Breast epithelium (tissue), 4 donors: ENCODE measurements around the gene COMMD7. TPM values are rescaled to one million over a fixed set of nuclear protein-coding genes. Genes with fewer than 3 reads are reported as not detected.

Experiments
- DNase-seq, 2 donors: peaks; one replicate each; pipeline ENCODE4 v3.0.0-alpha.2; 2019; ENCODE audit warnings: low spot score in 2 of 2
- H3K27ac ChIP-seq, 2 donors: fragments of 200-600 bp; sonication (generic) in 1 of 2; one replicate each; pipeline ENCODE4 v1.5.1; 2016 to 2019; ENCODE audit warnings: mild to moderate bottlenecking in 1 of 2
- H3K27me3 ChIP-seq, 2 donors: fragments of 200-600 bp; sonication (generic) in 1 of 2; one replicate each; pipeline versions ENCODE4 v1.5.1 to v1.6.0; 2017 to 2019; ENCODE audit warnings: control low read depth in 1 of 2, mild to moderate bottlenecking in 1 of 2
- H3K36me3 ChIP-seq: fragments of 200-600 bp; one replicate; pipeline ENCODE4 v1.5.1; 2019
- H3K4me1 ChIP-seq, 2 donors: fragments of 200-600 bp; sonication (generic); one replicate each; pipeline ENCODE4 v1.5.1; 2016 to 2019; ENCODE audit warnings: control low read depth in 1 of 2
- H3K4me3 ChIP-seq, 3 donors: fragments of 200-600 bp; sonication (generic); 1 replicate in 2 of 3; 2 replicates in 1 of 3; pipeline ENCODE4 v1.5.1; 2016 to 2019; ENCODE audit warnings: mild to moderate bottlenecking in 3 of 3, moderate library complexity in 2 of 3
- H3K9me3 ChIP-seq, 2 donors: fragments of 200-600 bp; sonication (generic) in 1 of 2; one replicate each; pipeline ENCODE4 v1.5.1; 2016 to 2019; ENCODE audit warnings: control low read depth in 1 of 2
- POLR2A ChIP-seq: fragments of 450-650 bp; IDR thresholded peaks from one replicate; pipeline ENCODE4 v1.6.1; 2016; ENCODE audit warnings: antibody characterized with exemption, mild to moderate bottlenecking, moderate library complexity
- POLR2AphosphoS5 ChIP-seq, 3 donors: sonication (generic); formaldehyde crosslinking; IDR thresholded peaks; one replicate each; pipeline ENCODE4 v1.6.1; 2017; ENCODE audit warnings: antibody characterized with exemption in 3 of 3
- intact Hi-C: fragments of 100-400 bp; cut with DNase I; formaldehyde crosslinking; loops from one replicate; pipeline ENCODE4 v1.15.1; 2023; ENCODE audit warnings: low total_unique reads
- total RNA-seq, 3 donors: library from RNA; depleted of rRNA; stranded (reverse); fragments of >200 nt; gene quantifications; one replicate each; pipeline ENCODE4 v1.1.0, GENCODE V29; 2016
- TF ChIP-seq, protein P1 (sequence below), 3 donors: fragments of 450-650 bp; IDR thresholded peaks; one replicate each; pipeline ENCODE4 v1.5.1; 2016 to 2017; ENCODE audit warnings: antibody characterized with exemption in 3 of 3, mild to moderate bottlenecking in 3 of 3, moderate library complexity in 3 of 3

COMMD7 gene
- total RNA-seq, 3 donors from 2014 or later, result 22.7 to 30.9 (median 24.3) TPM

DNA sequence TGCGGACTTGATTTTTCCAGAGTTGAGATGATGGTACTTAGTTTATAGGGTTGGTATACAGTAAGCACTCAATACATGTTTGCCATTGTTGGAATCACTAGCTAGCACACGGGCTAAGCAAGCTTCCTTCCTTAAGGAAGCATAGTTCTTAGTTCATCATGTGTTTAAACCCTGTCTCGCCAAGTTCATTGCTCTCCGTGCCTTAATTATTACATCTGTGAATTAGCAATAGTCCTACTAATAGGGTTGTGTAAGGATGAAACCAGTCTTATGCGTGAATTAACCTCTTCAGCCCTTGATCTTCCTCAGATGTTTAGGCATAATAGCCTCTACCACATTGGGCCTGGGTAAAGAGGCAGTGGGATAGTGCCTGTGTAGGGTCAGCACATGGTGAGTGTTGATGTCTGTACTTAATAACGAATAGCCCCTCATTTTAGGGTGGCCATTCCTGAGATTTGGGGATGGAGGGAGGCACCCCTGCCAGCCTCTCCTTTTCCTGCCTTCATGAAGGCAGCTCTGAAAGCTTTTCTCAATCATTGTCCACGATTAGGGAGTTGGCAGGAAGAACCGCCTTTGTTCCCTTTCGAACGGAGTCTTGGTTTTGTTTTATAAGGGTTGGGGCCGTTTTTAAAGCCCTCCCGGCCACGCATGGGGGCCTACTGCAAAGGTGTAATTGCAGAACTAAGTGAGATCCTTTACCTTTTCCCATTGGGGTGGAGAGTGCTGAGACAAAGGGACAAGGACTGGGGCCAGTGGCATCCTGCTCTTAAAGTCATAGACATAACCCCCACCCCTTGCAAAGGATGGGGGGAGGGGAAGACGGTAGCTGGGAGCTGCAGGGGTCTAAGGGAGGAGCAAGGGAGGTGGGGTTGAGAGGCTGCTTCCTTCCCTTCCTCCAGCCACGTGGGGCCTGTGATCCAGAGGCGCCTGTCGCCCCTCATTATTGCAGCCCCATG, 21.0 kb upstream of the COMMD7 start:
- intact Hi-C loops, result no loop called here
- no peak overlapping the region for H3K4me3 ChIP-seq
- H3K27ac ChIP-seq, result no peak overlapping the region
- TF ChIP-seq, protein P1, sequence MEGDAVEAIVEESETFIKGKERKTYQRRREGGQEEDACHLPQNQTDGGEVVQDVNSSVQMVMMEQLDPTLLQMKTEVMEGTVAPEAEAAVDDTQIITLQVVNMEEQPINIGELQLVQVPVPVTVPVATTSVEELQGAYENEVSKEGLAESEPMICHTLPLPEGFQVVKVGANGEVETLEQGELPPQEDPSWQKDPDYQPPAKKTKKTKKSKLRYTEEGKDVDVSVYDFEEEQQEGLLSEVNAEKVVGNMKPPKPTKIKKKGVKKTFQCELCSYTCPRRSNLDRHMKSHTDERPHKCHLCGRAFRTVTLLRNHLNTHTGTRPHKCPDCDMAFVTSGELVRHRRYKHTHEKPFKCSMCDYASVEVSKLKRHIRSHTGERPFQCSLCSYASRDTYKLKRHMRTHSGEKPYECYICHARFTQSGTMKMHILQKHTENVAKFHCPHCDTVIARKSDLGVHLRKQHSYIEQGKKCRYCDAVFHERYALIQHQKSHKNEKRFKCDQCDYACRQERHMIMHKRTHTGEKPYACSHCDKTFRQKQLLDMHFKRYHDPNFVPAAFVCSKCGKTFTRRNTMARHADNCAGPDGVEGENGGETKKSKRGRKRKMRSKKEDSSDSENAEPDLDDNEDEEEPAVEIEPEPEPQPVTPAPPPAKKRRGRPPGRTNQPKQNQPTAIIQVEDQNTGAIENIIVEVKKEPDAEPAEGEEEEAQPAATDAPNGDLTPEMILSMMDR (IDR thresholded peaks at IDR 0.05), result no peak
- TF ChIP-seq POLR2AphosphoS5 (IDR thresholded peaks at IDR 0.05), result no peak
- no peak for TF ChIP-seq POLR2A
- H3K9me3 ChIP-seq, result no peaks in the 10 kb centered on the region
- no peaks in the 10 kb centered on the region for H3K27me3 ChIP-seq
- H3K36me3 ChIP-seq, result no peaks in the 10 kb centered on the region
- no peak for DNase-seq
- H3K4me1 ChIP-seq, result peaks cover 0 to 6% of the 10 kb centered on the region in 2 donors

DNA sequence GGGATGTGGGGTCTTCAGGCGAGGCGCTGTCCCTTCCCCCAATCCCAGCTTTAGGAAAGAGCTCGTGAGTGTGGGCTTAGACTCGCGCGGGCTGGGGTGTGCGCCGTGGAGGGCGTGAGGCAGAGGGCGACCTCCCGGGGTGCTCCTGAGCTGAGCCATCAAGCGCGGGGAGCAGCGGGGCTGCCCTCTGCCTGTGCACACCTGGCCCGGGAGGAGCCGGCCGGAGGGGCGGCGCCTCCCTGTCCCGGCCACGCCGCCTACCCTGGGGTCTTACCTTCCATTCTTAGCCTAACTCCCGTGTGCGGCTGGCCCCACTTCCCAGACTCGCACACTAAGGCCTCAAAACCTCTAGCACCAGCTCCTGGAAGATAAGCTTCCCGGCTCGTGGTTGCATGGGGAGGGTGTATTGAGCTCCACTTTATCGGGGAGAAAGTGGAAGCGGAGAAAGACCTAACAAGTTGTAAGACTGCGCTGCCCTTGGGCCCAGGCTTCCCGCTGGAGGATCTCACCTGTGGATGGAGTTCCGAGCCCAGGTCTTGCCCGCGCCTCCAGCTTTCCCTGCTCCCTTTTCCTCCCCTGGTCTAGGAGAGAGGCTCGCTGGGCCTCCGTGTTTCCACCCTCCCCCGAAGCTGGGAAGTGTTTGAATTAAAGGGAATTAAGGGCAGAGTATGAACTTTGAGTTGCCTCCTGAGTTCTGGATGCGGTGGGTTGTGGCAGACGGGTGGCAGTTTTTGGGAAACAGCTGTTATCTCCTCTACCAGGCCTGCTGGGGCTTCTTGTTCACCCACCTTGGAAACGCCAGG, 20.1 kb upstream of the COMMD7 start:
- no peak overlapping the region for H3K27ac ChIP-seq
- DNase-seq, result no peak
- intact Hi-C loops, result no loop called here

DNA sequence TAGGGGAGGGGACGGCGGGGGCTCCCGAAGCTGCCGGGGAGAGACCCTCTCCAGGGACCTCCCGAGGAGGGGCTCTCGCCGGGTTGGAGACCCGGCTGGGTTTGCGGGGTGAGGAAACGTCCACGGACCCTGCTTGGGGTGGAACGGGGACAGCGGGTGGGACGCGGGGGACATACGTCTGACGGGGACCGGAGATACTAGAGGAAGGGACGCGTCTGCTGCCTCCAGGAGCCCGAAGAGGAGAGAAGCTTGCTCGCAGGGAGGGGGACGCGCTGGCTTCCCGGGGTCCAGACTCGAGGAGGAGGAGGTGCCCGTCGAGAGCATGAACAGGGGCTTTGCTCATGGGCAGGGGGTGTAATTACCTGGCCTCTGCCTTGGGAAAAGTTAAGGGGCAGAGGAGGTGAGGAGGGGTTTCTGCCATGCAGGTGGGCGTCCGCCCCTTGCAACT, 19.5 kb upstream of the COMMD7 start:
- TF ChIP-seq, protein P1 (IDR thresholded peaks at IDR 0.05), result no peak
- no peak for TF ChIP-seq POLR2A
- TF ChIP-seq POLR2AphosphoS5 (IDR thresholded peaks at IDR 0.05), result no peak
- peaks cover 0 to 6% of the 10 kb centered on the region in 2 donors for H3K4me1 ChIP-seq
- H3K27me3 ChIP-seq, result no peaks in the 10 kb centered on the region
- peak overlapping the region in 1 of 2 donors; percentile 56 for H3K27ac ChIP-seq
- intact Hi-C loops, result no loop called here
- H3K4me3 ChIP-seq, result peak overlapping the region; percentile 62 to 96 (median 74)
- no peak for DNase-seq
- no peaks in the 10 kb centered on the region for H3K9me3 ChIP-seq
- H3K36me3 ChIP-seq, result no peaks in the 10 kb centered on the region

More for the DNA sequence above, 20.1 kb upstream of the COMMD7 start:
- Histone ChIP-seq H3K4me1 (peaks cover 0 to 6% of the 10 kb centered on the region in 2 donors), H3K9me3 (no peaks in the 10 kb centered on the region), H3K27me3 (no peaks in the 10 kb centered on the region), H3K4me3 (peak overlapping the region; percentile 62 to 96 (median 74)), H3K36me3 (no peaks in the 10 kb centered on the region)
- no peak for TF ChIP-seq POLR2A
- TF ChIP-seq, protein P1 (IDR thresholded peaks at IDR 0.05), result no peak
- TF ChIP-seq POLR2AphosphoS5 (IDR thresholded peaks at IDR 0.05), result no peak

DNA sequence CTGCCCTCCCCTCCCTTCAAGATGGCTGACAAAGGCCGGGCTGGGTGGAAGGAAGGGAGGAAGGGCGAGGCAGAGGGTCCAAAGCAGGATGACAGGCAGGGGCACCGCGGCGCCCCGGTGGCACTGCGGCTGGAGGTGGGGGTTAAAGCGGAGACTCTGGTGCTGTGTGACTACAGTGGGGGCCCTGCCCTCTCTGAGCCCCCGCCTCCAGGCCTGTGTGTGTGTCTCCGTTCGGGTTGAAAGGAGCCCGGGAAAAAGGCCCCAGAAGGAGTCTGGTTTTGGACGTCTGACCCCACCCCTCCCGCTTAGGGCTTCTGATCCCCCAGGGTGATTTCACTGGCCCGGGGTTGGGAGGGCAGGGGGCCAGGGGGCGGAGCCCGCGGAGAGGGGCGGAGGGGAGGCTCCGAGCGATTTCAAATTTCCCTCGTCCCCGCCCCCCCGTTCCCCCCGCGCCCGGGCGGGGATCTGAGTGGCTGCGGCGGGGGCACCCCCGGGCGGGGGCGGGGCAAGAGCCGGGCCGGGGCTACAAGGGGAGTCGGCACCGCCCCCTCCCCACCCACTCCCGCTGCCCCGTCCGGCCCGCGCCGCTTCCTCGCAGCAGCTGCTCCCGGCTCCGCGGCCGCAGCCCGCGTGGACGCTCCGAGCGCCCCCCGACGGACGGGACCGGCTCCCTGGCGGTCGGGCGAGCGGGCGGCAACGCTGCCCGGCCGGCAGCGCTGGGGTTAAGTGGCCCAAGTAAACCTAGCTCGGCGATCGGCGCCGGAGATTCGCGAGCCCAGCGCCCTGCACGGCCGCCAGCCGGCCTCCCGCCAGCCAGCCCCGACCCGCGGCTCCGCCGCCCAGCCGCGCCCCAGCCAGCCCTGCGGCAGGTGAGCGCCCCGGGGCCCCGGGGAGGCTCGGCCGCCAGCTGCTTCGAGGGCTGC, 18.8 kb upstream of the COMMD7 start, which contains the start of gene DNMT3B:
Gene DNMT3B, plus strand, starts transcription at position 555 of the 923 bp plus-strand sequence. CDS start 17,939 bp downstream, outside the sequence.
- intact Hi-C loops, result no loop called here
- no peaks in the 10 kb centered on the region for H3K9me3 ChIP-seq
- peak; percentile 55 to 64 for DNase-seq
- H3K27me3 ChIP-seq, result no peaks in the 10 kb centered on the region
- H3K4me1 ChIP-seq, result peaks cover 0 to 6% of the 10 kb centered on the region in 2 donors
- TF ChIP-seq, protein P1 (IDR thresholded peaks at IDR 0.05), result peak in 1 of 3 donors; percentile 24
- no peak for TF ChIP-seq POLR2A
- H3K4me3 ChIP-seq, result peak within 1 kb of the TSS; percentile 62 to 96 (median 74)
- H3K36me3 ChIP-seq, result no peaks in the 10 kb centered on the region
- H3K27ac ChIP-seq, result peak within 1 kb of the TSS; percentile 36 to 56
